Body of pancreas (tissue), 4 donors: ENCODE results near the gene EAF1.

Experiments used
- CTCF ChIP-seq, 7 experiments: fragments of 450-650 bp in 4 of 7; fragments of 200-600 bp in 3 of 7; sonication (generic) in 3 of 7; IDR thresholded peaks; one replicate each; pipeline ENCODE4 v1.5.1; 2016 to 2019; ENCODE audit warnings: antibody characterized with exemption in 7 of 7
- POLR2A ChIP-seq, 3 donors: fragments of 450-650 bp; IDR thresholded peaks; one replicate each; pipeline ENCODE4 v1.6.1; 2016; ENCODE audit warnings: antibody characterized with exemption in 3 of 3, mild to moderate bottlenecking in 2 of 3

- no peak for TF ChIP-seq CTCF (IDR thresholded peaks at IDR 0.05)
- no peak for TF ChIP-seq POLR2A (IDR thresholded peaks at IDR 0.05)
These were observed 749 bp upstream of the EAF1 start for GRCh38 chr3:15426579-15427118.
